Skin of body (tissue), 2 donors: ENCODE measurements around the gene FIBIN. TPM values are rescaled to one million over a fixed set of nuclear protein-coding genes. Genes with fewer than 3 reads are reported as not detected.

Source experiments
- DNase-seq: peaks from one replicate; lab custom pipeline; 2025; lab: John Stamatoyannopoulos, UW
- total RNA-seq: library from RNA; depleted of rRNA; stranded (reverse); fragments of >200 nt; gene quantifications from one replicate; pipeline ENCODE4 v1.2.3, GENCODE V29; 2014

Gene FIBIN
- total RNA-seq, 1 donor from 2014 or later: 21.8 TPM

- DNase-seq: no peak
These were observed 26.8 kb downstream of the FIBIN start for GRCh38 chr11:27020751-27021150.

GRCh38 chr11:27022659-27023251 lies 28.8 kb downstream of the FIBIN start:
- peak; percentile 28 for DNase-seq

GRCh38 chr11:27024865-27025264 lies 31.0 kb downstream of the FIBIN start:
- DNase-seq: no peak

- no peak for DNase-seq
These were observed 31.5 kb downstream of the FIBIN start for GRCh38 chr11:27025312-27025955.

GRCh38 chr11:27025957-27026733 lies 32.2 kb downstream of the FIBIN start:
- DNase-seq: no peak

- peak; percentile 93 for DNase-seq
These were observed 34.7 kb downstream of the FIBIN start for GRCh38 chr11:27028561-27028965.

- DNase-seq: no peak
These were observed 36.1 kb downstream of the FIBIN start for GRCh38 chr11:27029966-27030365.

- no peak for DNase-seq
These were observed 37.8 kb downstream of the FIBIN start for GRCh38 chr11:27031754-27032153.

GRCh38 chr11:27039873-27040272 lies 46.0 kb downstream of the FIBIN start:
- DNase-seq: no peak

- no peak for DNase-seq
These were observed 46.6 kb downstream of the FIBIN start, which contains the start of gene BBOX1 for GRCh38 chr11:27040302-27041115. TSS of gene BBOX1 (plus strand) at chr11:27040815. CDS start at chr11:27055431, 14,616 bp downstream.

- DNase-seq: no peak
These were observed 47.4 kb downstream of the FIBIN start for GRCh38 chr11:27041141-27041899.

Other genes with a start within 250 kb of the FIBIN start
- gene BBOX1, start 46.7 kb downstream of the FIBIN start, total RNA-seq: 10.9 TPM